B cell (primary cell): ENCODE data around the gene CCNYL1.

Experiments
- EZH2 ChIP-seq: IDR thresholded peaks from 2 replicates; pipeline ENCODE4 v1.6.1; 2012; ENCODE audit warnings: borderline replicate concordance, low read depth, mild to moderate bottlenecking, moderate library complexity, low read length; ENCODE audit not compliant: insufficient read depth, poor library complexity, severe bottlenecking
- TF ChIP-seq, protein P1 (sequence below): fragments of 200-600 bp; IDR thresholded peaks from one replicate; pipeline ENCODE4 v1.8.0; 2022; ENCODE audit warnings: antibody characterized with exemption, mild to moderate bottlenecking

DNA sequence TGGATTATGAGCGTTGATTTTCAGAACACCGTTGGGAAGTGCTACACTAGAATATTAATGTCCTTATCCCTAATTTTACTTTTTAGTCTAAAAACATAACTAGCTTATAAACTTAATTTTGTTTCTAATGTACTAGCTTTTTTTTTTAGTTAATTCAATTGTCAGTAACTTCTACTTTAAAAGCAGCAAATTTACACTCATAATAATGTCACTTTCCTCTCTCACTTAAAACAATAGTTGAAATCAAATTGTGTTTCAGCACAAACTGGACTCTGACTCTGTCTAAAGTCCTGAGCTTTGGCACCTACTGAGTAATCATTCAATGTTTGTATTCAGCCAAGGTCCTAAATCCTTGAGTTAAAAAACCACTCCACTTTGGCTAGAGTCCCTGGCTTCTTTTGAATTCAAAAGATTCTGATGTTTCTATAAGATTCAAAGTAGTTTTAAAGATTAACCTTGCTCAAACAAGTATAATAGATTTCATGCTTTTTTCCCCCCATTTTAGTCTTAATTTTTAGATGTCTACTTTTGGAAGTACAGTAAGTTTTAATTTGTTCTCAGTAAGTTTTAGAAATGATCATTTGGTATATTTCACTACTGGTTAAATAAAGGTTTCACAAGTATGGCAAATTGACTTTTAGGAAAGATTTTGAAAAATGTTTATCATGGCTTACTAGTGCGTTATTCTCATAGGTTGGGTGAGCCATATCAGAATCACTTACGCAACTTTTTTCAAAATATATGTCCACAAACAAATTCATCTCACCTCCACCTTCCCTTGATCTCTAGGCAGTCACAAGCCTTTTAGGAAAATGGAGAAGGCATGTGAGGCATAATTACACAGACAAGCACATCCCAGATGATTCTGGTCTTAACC, 23.4 kb downstream of the CCNYL1 start:
- TF ChIP-seq EZH2, result no peak
- TF ChIP-seq, protein P1, sequence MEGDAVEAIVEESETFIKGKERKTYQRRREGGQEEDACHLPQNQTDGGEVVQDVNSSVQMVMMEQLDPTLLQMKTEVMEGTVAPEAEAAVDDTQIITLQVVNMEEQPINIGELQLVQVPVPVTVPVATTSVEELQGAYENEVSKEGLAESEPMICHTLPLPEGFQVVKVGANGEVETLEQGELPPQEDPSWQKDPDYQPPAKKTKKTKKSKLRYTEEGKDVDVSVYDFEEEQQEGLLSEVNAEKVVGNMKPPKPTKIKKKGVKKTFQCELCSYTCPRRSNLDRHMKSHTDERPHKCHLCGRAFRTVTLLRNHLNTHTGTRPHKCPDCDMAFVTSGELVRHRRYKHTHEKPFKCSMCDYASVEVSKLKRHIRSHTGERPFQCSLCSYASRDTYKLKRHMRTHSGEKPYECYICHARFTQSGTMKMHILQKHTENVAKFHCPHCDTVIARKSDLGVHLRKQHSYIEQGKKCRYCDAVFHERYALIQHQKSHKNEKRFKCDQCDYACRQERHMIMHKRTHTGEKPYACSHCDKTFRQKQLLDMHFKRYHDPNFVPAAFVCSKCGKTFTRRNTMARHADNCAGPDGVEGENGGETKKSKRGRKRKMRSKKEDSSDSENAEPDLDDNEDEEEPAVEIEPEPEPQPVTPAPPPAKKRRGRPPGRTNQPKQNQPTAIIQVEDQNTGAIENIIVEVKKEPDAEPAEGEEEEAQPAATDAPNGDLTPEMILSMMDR, result no peak
